ENCODE data around the gene ATG13. TPM values are rescaled to one million over a fixed set of nuclear protein-coding genes. Genes with fewer than 3 reads are reported as not detected.

ATG13 gene
- polyA plus RNA-seq, 1 donor (not counting 4 experiments of a cell fraction or from before 2014, with no cell fraction given): 33.3 TPM

DNA sequence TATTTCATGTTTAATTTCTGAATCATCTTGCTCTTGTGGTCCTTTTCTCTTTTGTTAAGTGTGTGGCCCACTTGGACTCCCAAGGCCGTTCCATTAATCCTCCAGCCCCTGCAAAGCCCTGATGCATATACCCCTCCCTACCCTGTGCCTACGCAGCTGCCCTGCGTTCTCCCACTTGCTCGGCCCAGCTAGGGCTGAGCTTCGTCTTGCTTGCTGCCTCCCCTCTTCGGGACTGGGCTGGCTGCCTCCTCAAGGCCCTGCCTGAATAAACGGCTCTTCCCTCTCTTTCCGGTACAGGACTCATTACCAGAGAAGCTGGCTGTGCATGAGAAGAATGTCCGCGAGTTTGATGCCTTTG, 54.6 kb downstream of the ATG13 start:
- Histone ChIP-seq H3K79me2 (ENCODE audit: control insufficient read depth, insufficient read depth, low read length) (no peaks in the 10 kb centered on the region), H3K4me1 (ENCODE audit: control insufficient read depth, extremely low read depth, insufficient read depth, low read length) (peaks cover 20% of the 10 kb centered on the region), H3K9me3 (ENCODE audit: control insufficient read depth, low read depth, low read length) (no peaks in the 10 kb centered on the region), H3K27me3 (ENCODE audit: control insufficient read depth, extremely low read depth, insufficient read depth, low read length) (no peaks in the 10 kb centered on the region), H3K9ac (ENCODE audit: control insufficient read depth, extremely low read depth, insufficient read depth, low read length) (no peak overlapping the region), H3K36me3 (ENCODE audit: control insufficient read depth in 2 of 2, extremely low read depth in 1 of 2, insufficient read depth in 2 of 2, low read length in 2 of 2) (peaks cover 23 to 43% of the 10 kb centered on the region in 2 experiments), H2AFZ (ENCODE audit: control insufficient read depth, low read length) (no peak overlapping the region), H3K27ac (ENCODE audit: control insufficient read depth, insufficient read depth, low read length) (no peak overlapping the region), H3K4me2 (ENCODE audit: control insufficient read depth, extremely low read depth, insufficient read depth, low read depth, low read length) (no peak overlapping the region), H3K9me1 (ENCODE audit: control insufficient read depth, extremely low read depth, insufficient read depth, low read length) (no peaks in the 10 kb centered on the region), H3K4me3 (ENCODE audit: control insufficient read depth in 2 of 3, extremely low read depth in 1 of 3, insufficient read depth in 2 of 3, low read depth in 1 of 3, low read length in 3 of 3) (no peak overlapping the region), H4K20me1 (ENCODE audit: control insufficient read depth, extremely low read depth, insufficient read depth, low read length) (no peaks in the 10 kb centered on the region)
- FAIRE-seq (no peak), DNase-seq (ENCODE audit: low read depth, low spot score) (no peak)
- dilution Hi-C loops (cut with MboI; ENCODE audit: extremely low pct_ligation_motif_present, low sequenced_read_pairs): no loop called here
- TF ChIP-seq, protein P1, sequence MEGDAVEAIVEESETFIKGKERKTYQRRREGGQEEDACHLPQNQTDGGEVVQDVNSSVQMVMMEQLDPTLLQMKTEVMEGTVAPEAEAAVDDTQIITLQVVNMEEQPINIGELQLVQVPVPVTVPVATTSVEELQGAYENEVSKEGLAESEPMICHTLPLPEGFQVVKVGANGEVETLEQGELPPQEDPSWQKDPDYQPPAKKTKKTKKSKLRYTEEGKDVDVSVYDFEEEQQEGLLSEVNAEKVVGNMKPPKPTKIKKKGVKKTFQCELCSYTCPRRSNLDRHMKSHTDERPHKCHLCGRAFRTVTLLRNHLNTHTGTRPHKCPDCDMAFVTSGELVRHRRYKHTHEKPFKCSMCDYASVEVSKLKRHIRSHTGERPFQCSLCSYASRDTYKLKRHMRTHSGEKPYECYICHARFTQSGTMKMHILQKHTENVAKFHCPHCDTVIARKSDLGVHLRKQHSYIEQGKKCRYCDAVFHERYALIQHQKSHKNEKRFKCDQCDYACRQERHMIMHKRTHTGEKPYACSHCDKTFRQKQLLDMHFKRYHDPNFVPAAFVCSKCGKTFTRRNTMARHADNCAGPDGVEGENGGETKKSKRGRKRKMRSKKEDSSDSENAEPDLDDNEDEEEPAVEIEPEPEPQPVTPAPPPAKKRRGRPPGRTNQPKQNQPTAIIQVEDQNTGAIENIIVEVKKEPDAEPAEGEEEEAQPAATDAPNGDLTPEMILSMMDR (optimal IDR thresholded peaks at IDR 0.05 in 1 of 3, IDR thresholded peaks at IDR 0.05 in 1 of 3, conservative IDR thresholded peaks at IDR 0.05 in 1 of 3; ENCODE audit: extremely low read depth in 1 of 3, insufficient read depth in 2 of 3, low read length in 3 of 3): no peak
- no peak for TF ChIP-seq EZH2 (IDR thresholded peaks at IDR 0.05; ENCODE audit: low read length)

DNA sequence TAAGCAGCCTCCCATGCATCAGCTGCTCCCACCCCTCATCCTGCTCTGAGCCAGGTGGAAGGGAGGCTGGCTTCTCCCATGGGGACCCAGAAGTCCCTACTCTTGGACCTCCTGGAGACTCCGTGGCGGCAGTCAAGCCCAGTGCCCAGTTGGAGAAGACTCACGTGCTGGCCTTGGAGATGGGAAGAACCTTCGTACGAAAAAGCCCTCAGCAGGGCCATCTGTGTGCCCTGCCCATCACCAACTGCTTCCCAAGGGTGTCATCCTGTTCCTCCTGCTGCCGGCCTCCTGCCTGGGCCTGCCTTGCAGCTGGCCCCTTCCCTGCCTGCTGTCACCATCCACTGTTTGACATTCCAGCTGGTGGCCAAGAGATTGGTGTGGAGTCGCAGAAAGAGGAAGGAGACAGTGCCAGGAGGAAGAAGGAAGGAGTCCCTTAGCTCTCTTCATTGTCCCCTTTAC, 55.1 kb downstream of the ATG13 start:
- Histone ChIP-seq H2AFZ (ENCODE audit: control insufficient read depth, low read length) (no peak overlapping the region), H4K20me1 (ENCODE audit: control insufficient read depth, extremely low read depth, insufficient read depth, low read length) (no peaks in the 10 kb centered on the region), H3K36me3 (ENCODE audit: control insufficient read depth in 2 of 2, extremely low read depth in 1 of 2, insufficient read depth in 2 of 2, low read length in 2 of 2) (peaks cover 23 to 43% of the 10 kb centered on the region in 2 experiments), H3K4me2 (ENCODE audit: control insufficient read depth, extremely low read depth, insufficient read depth, low read depth, low read length) (no peak overlapping the region), H3K27ac (ENCODE audit: control insufficient read depth, insufficient read depth, low read length) (no peak overlapping the region), H3K4me1 (ENCODE audit: control insufficient read depth, extremely low read depth, insufficient read depth, low read length) (peaks cover 20% of the 10 kb centered on the region), H3K4me3 (ENCODE audit: control insufficient read depth in 2 of 3, extremely low read depth in 1 of 3, insufficient read depth in 2 of 3, low read depth in 1 of 3, low read length in 3 of 3) (no peak overlapping the region), H3K9me3 (ENCODE audit: control insufficient read depth, low read depth, low read length) (no peaks in the 10 kb centered on the region), H3K9ac (ENCODE audit: control insufficient read depth, extremely low read depth, insufficient read depth, low read length) (no peak overlapping the region), H3K79me2 (ENCODE audit: control insufficient read depth, insufficient read depth, low read length) (no peaks in the 10 kb centered on the region), H3K9me1 (ENCODE audit: control insufficient read depth, extremely low read depth, insufficient read depth, low read length) (no peaks in the 10 kb centered on the region), H3K27me3 (ENCODE audit: control insufficient read depth, extremely low read depth, insufficient read depth, low read length) (no peaks in the 10 kb centered on the region)
- no peak for FAIRE-seq
- dilution Hi-C loops (cut with MboI; ENCODE audit: extremely low pct_ligation_motif_present, low sequenced_read_pairs): no loop called here
- TF ChIP-seq, protein P1 (optimal IDR thresholded peaks at IDR 0.05 in 1 of 3, IDR thresholded peaks at IDR 0.05 in 1 of 3, conservative IDR thresholded peaks at IDR 0.05 in 1 of 3; ENCODE audit: extremely low read depth in 1 of 3, insufficient read depth in 2 of 3, low read length in 3 of 3): no peak
- TF ChIP-seq EZH2 (IDR thresholded peaks at IDR 0.05; ENCODE audit: low read length): no peak
- no peak for DNase-seq (ENCODE audit: low read depth, low spot score)

Data from keratinocyte (primary cell).